Transverse colon (tissue), 4 donors: ENCODE results near the gene GLT8D1. TPM values are rescaled to one million over a fixed set of nuclear protein-coding genes. Genes with fewer than 3 reads are reported as not detected.
"Not testable (repeated sequence)": the region's sequence is repeated elsewhere in the genome, so short reads cannot be mapped to it uniquely, and the experiment has no call there.

Experiments used
- DNase-seq: peaks from one replicate; pipeline ENCODE4 v3.0.0-alpha.2; 2019
- H3K27ac ChIP-seq, 4 donors: fragments of 200-600 bp; sonication (generic); 2 replicates each; pipeline ENCODE4 v1.5.1; 2016 to 2018; ENCODE audit warnings: inconsistent platforms in 4 of 4
- H3K27me3 ChIP-seq: fragments of 200-600 bp; sonication (generic); 2 replicates; pipeline ENCODE4 v1.5.1; 2017; ENCODE audit warnings: inconsistent platforms
- H3K36me3 ChIP-seq, 4 donors: fragments of 200-600 bp; sonication (generic); 2 replicates each; pipeline ENCODE4 v1.5.1; 2017 to 2019; ENCODE audit warnings: inconsistent platforms in 4 of 4
- H3K4me1 ChIP-seq, 4 donors: fragments of 200-600 bp; sonication (generic); 2 replicates each; pipeline ENCODE4 v1.5.1; 2017 to 2020; ENCODE audit warnings: inconsistent platforms in 4 of 4
- H3K4me3 ChIP-seq, 4 donors: fragments of 200-600 bp; sonication (generic); 1 replicate in 1 of 4; 2 replicates in 3 of 4; pipeline versions ENCODE4 v1.5.1 to v1.6.1; 2017 to 2019; ENCODE audit warnings: inconsistent platforms in 4 of 4
- H3K9me3 ChIP-seq, 2 donors: fragments of 200-600 bp; sonication (generic); 2 replicates each; pipeline ENCODE4 v1.5.1; 2017 to 2019; ENCODE audit warnings: inconsistent platforms in 2 of 2
- EP300 ChIP-seq: sonication (generic); formaldehyde crosslinking; IDR thresholded peaks from one replicate; pipeline ENCODE4 v1.6.1; 2017; ENCODE audit warnings: antibody characterized with exemption, low read depth
- POLR2A ChIP-seq: fragments of 450-650 bp; IDR thresholded peaks from one replicate; pipeline ENCODE4 v1.6.1; 2016; ENCODE audit warnings: antibody characterized with exemption, mild to moderate bottlenecking, moderate library complexity
- POLR2AphosphoS5 ChIP-seq, 3 donors: sonication (generic); formaldehyde crosslinking; IDR thresholded peaks; one replicate each; pipeline ENCODE4 v1.6.1; 2016; ENCODE audit warnings: antibody characterized with exemption in 3 of 3
- WGBS, 2 donors: methylation state at CpG; one replicate each; pipeline ENCODE4 v1.1.5; 2018; ENCODE audit warnings: low coverage in 1 of 2; 5-methylcytosine and 5-hydroxymethylcytosine counted together
- in situ Hi-C, 4 donors: fragments of 200-750 bp; cut with MboI; loops; one replicate each; pipeline versions ENCODE4 v1.15.0 to v1.15.1; 2017; ENCODE audit warnings: low sequenced_read_pairs in 3 of 4, low pct_ligation_motif_present in 1 of 4, low pct_unique_long_range_greater_than_20kb in 1 of 4
- intact Hi-C: fragments of 100-400 bp; cut with DNase I; formaldehyde crosslinking; loops from one replicate; pipeline ENCODE4 v1.15.1; 2023; ENCODE audit warnings: low total_unique reads
- total RNA-seq, 4 donors: library from RNA; depleted of rRNA; stranded (reverse); fragments of >200 nt; gene quantifications; one replicate each; pipeline ENCODE4 v1.1.0, GENCODE V29; 2016
- TF ChIP-seq, protein P1 (sequence below), 5 experiments: fragments of 200-600 bp in 3 of 5; fragments of 450-650 bp in 2 of 5; sonication (generic) in 3 of 5; IDR thresholded peaks; 1 replicate in 2 of 5; 2 replicates in 3 of 5; pipeline ENCODE4 v1.5.1; 2016 to 2017; ENCODE audit warnings: antibody characterized with exemption in 5 of 5, inconsistent platforms in 3 of 5, mild to moderate bottlenecking in 2 of 5, moderate library complexity in 1 of 5

GLT8D1 gene
- total RNA-seq, 4 donors from 2014 or later = 34.3 to 52.6 (median 37.2) TPM; not detected in 1

DNA sequence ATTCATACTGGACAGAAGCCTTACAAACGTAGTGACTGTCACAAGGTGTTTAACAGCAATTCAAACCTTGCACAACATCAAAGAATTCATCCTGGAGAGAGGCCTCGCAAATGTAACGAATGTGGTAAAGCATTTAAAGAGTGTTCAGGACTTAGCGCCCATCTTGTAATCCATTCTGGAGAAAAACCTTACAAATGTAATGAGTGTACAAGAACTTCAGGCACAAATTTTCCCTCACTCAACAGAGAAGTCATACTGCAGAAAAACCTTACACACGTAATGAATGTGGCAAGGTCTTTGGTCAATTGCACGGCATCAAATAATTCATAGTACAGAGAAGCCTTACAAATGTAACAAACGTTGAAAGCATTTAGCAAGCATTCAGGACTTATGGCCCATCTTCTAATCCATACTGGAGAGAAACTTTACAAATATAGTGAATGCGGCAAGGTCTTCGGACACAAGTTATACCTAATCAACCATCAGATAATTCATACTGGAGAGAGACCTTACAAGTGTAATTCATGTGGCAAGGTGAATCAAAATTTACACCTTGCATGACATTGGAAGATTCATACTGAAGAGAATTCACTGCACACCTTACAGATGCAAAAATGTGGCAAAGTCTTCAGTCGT, 27.8 kb upstream of the GLT8D1 start:
- intact Hi-C loops (no loop called here), in situ Hi-C loops (loop anchor here in 1 of 4 donors (25.0 kb wide), 1 partner anchor 329 kb away; no protein-coding TSS in a partner anchor)
- peaks cover 0 to 76% (median 9%) of the 10 kb centered on the region in 4 donors for H3K36me3 ChIP-seq
- no peak overlapping the region for H3K27ac ChIP-seq
- no peak overlapping the region for H3K4me3 ChIP-seq
- H3K9me3 ChIP-seq = peaks cover 0 to 3% of the 10 kb centered on the region in 2 donors
- TF ChIP-seq, protein P1, sequence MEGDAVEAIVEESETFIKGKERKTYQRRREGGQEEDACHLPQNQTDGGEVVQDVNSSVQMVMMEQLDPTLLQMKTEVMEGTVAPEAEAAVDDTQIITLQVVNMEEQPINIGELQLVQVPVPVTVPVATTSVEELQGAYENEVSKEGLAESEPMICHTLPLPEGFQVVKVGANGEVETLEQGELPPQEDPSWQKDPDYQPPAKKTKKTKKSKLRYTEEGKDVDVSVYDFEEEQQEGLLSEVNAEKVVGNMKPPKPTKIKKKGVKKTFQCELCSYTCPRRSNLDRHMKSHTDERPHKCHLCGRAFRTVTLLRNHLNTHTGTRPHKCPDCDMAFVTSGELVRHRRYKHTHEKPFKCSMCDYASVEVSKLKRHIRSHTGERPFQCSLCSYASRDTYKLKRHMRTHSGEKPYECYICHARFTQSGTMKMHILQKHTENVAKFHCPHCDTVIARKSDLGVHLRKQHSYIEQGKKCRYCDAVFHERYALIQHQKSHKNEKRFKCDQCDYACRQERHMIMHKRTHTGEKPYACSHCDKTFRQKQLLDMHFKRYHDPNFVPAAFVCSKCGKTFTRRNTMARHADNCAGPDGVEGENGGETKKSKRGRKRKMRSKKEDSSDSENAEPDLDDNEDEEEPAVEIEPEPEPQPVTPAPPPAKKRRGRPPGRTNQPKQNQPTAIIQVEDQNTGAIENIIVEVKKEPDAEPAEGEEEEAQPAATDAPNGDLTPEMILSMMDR (IDR thresholded peaks at IDR 0.05) = no peak
- TF ChIP-seq EP300 (no peak), POLR2A (no peak), POLR2AphosphoS5 (IDR thresholded peaks at IDR 0.05) (no peak)
- no peaks in the 10 kb centered on the region for H3K27me3 ChIP-seq
- no peak for DNase-seq
- H3K4me1 ChIP-seq = no peaks in the 10 kb centered on the region
- 86 to 96% methylated on average over 9 to 10 of the region's 10 CpGs for WGBS, 2 donors

DNA sequence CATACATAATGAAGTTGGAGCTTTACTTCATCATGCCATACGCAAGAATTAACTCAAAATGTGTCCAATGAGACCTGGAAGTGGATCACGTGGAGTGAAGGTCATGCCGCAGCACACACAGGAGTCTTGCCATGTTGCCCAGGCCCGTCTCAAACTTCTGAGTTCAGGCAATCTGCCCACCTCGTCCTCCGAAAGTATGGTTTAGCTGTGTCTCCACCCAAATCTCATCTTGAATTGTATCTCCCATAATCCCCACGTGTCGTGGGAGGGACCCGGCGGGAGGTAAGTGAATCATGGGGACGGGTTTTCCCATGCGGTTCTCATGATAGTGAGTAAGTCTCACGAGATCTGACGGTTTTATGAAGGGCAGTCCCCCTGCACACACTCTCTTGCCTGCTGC, 26.0 kb upstream of the GLT8D1 start:
- no peak for DNase-seq
- peaks cover 0 to 62% (median 5%) of the 10 kb centered on the region in 4 donors for H3K36me3 ChIP-seq
- no peaks in the 10 kb centered on the region for H3K4me1 ChIP-seq
- intact Hi-C loops = no loop called here
- no peak overlapping the region for H3K4me3 ChIP-seq
- TF ChIP-seq EP300 (no peak), POLR2A (no peak), POLR2AphosphoS5 (IDR thresholded peaks at IDR 0.05) (no peak)
- TF ChIP-seq, protein P1 (IDR thresholded peaks at IDR 0.05) = no peak
- no peaks in the 10 kb centered on the region for H3K27me3 ChIP-seq
- in situ Hi-C loops = loop anchor here in 1 of 4 donors (25.0 kb wide), 1 partner anchor 331 kb away; no protein-coding TSS in a partner anchor
- no peak overlapping the region for H3K27ac ChIP-seq
- H3K9me3 ChIP-seq = peaks cover 0 to 3% of the 10 kb centered on the region in 2 donors
- WGBS, 2 donors = 73 to 89% methylated on average over 7 to 14 of the region's 14 CpGs

DNA sequence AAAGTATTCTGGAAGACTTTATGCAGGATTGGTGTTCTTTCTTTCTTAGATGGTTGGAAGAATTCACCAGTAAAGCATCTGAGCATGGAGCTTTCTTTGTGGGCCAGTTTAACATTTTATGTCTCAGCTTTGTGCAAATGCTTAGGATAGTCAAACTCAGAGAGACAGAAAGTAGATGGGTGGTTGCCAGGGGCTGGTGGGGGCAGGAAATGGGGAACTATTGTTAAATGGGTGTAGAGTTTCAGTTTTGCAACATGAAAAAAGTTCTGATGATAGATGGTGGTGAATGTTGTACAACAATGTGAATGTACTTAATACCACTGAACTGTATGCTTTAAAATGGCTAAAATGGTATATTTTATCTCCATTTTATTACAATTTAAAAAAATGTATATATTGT, 25.1 kb upstream of the GLT8D1 start:
- TF ChIP-seq POLR2AphosphoS5 (IDR thresholded peaks at IDR 0.05) = no peak
- TF ChIP-seq POLR2A = no peak
- no peak for TF ChIP-seq EP300
- TF ChIP-seq, protein P1 (IDR thresholded peaks at IDR 0.05) = no peak
- H3K9me3 ChIP-seq = peaks cover 0 to 3% of the 10 kb centered on the region in 2 donors
- no peak overlapping the region for H3K27ac ChIP-seq
- in situ Hi-C loops = loop anchor here in 1 of 4 donors (25.0 kb wide), 1 partner anchor 332 kb away; no protein-coding TSS in a partner anchor
- no peaks in the 10 kb centered on the region for H3K4me1 ChIP-seq
- no peaks in the 10 kb centered on the region for H3K27me3 ChIP-seq
- DNase-seq = no peak
- peaks cover 0 to 55% (median 5%) of the 10 kb centered on the region in 4 donors for H3K36me3 ChIP-seq
- no peak overlapping the region for H3K4me3 ChIP-seq
- intact Hi-C loops = no loop called here

DNA sequence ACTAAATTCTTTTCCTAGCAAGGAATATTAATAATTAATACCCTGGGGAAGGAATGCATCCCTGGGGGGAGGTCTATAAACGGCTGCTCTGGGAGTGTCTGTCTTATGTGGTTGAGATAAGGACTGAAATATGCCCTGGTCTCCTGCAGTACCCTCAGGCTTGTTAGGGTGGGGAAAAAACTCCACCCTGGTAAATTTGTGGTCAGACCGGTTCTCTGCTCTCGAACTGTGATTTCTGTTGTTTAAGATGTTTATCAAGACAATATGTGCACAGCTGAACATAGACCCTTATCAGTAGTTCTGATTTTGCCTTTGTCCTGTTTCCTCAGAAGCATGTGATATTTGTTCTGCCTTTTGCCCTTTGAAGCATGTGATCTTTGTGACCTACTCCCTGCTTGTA, 23.2 kb upstream of the GLT8D1 start:
- in situ Hi-C loops = loop anchor here in 1 of 4 donors (25.0 kb wide), 1 partner anchor 334 kb away; no protein-coding TSS in a partner anchor
- H3K27ac ChIP-seq, H3K4me3 ChIP-seq, H3K27me3 ChIP-seq, intact Hi-C loops, DNase-seq, H3K4me1 ChIP-seq, H3K9me3 ChIP-seq: not testable (repeated sequence)
- WGBS, 2 donors = 29 to 66% methylated on average over 1 to 3 of the region's 3 CpGs
- H3K36me3 ChIP-seq = peaks cover 0 to 37% (median 3%) of the 10 kb centered on the region in 4 donors
